Mesothelial cell of epicardium (in vitro differentiated cells): ENCODE data around the gene PREB. TPM values are rescaled to one million over a fixed set of nuclear protein-coding genes. Genes with fewer than 3 reads are reported as not detected.

Source experiments
- DNase-seq, 2 experiments: peaks; one replicate each; pipeline ENCODE4 v3.0.0; 2021; ENCODE audit warnings: low spot score in 2 of 2; ENCODE audit not compliant: unreplicated experiment in 2 of 2
- H3K27ac Mint-ChIP-seq: 2 replicates; pipeline ENCODE4 v1.8.0; 2021; ENCODE audit warnings: mixed read lengths
- H3K27me3 Mint-ChIP-seq: 2 replicates; pipeline ENCODE4 v1.8.0; 2021; ENCODE audit warnings: low read depth, mixed read lengths
- H3K36me3 Mint-ChIP-seq: 2 replicates; pipeline ENCODE4 v1.8.0; 2021; ENCODE audit warnings: mixed read lengths
- H3K4me1 Mint-ChIP-seq: 2 replicates; pipeline ENCODE4 v1.8.0; 2021; ENCODE audit warnings: mixed read lengths
- H3K4me3 Mint-ChIP-seq: 2 replicates; pipeline ENCODE4 v1.8.0; 2021; ENCODE audit warnings: mild to moderate bottlenecking, moderate library complexity, mixed read lengths
- H3K9me3 Mint-ChIP-seq: 2 replicates; pipeline ENCODE4 v1.8.0; 2021; ENCODE audit warnings: mixed read lengths
- CTCF ChIP-seq: fragments of 200-600 bp; sonication (generic); IDR thresholded peaks from one replicate; pipeline ENCODE4 v1.5.0; 2021; ENCODE audit warnings: antibody characterized with exemption; ENCODE audit not compliant: unreplicated experiment
- total RNA-seq: library from RNA; stranded (reverse); gene quantifications from 3 replicates; pipeline ENCODE4 v1.2.1, GENCODE V29; 2021

The PREB gene
- total RNA-seq, 1 donor from 2014 or later, result 41.6 TPM

GRCh38 chr2:27081984-27082772, 52.3 kb downstream of the PREB start:
- no peaks in the 10 kb centered on the region for H3K9me3 Mint-ChIP-seq
- no peak for DNase-seq
- peaks cover 7% of the 10 kb centered on the region for H3K27me3 Mint-ChIP-seq
- no peak for TF ChIP-seq CTCF
- no peaks in the 10 kb centered on the region for H3K36me3 Mint-ChIP-seq
- H3K4me3 Mint-ChIP-seq, result no peak overlapping the region
- no peak overlapping the region for H3K27ac Mint-ChIP-seq
- peaks cover 42% of the 10 kb centered on the region for H3K4me1 Mint-ChIP-seq

Other genes starting within 250 kb of the PREB start
- 14.8 to 17.1 TPM (median 16.0 TPM) in 3 replicates for gene MAPRE3, start 164.0 kb downstream of the PREB start, total RNA-seq
- 86.8 to 88.8 TPM (median 88.6 TPM) in 3 replicates for gene TMEM214, start 101.7 kb downstream of the PREB start, total RNA-seq
- 40.5 to 45.0 TPM (median 43.2 TPM) in 3 replicates for gene AGBL5, start 83.0 kb downstream of the PREB start, total RNA-seq
- gene OST4, start 63.0 kb downstream of the PREB start, total RNA-seq, result 254 to 263 TPM (median 257 TPM) in 3 replicates
- 170 to 179 TPM (median 172 TPM) in 3 replicates for gene EMILIN1, start 56.0 kb downstream of the PREB start, total RNA-seq
- gene KHK, start 47.9 kb downstream of the PREB start, total RNA-seq, result 3.3 to 4.1 TPM (median 3.6 TPM) in 3 replicates
- 1.5 to 3.0 TPM (median 1.8 TPM) in 3 replicates for gene CGREF1, start 15.5 kb downstream of the PREB start, total RNA-seq
- 0.95 to 1.5 TPM (median 0.99 TPM) in 3 replicates for gene ABHD1, start 10.8 kb downstream of the PREB start, total RNA-seq
- not detected in 3 replicates for gene PRR30, start 4.8 kb upstream of the PREB start, total RNA-seq
- gene TCF23, start 14.4 kb upstream of the PREB start, total RNA-seq, result 0.04 TPM in 1 of 3 replicates, not detected in the others
- gene ATRAID, start 77.4 kb upstream of the PREB start, total RNA-seq, result 106 to 112 TPM (median 108 TPM) in 3 replicates
- 67.9 to 73.2 TPM (median 70.4 TPM) in 3 replicates for gene SLC5A6, start 77.6 kb upstream of the PREB start, total RNA-seq
- 74.4 to 82.5 TPM (median 80.5 TPM) in 3 replicates for gene CAD, start 82.7 kb upstream of the PREB start, total RNA-seq
- 2.3 to 3.4 TPM (median 3.1 TPM) in 3 replicates for gene SLC30A3, start 128.4 kb upstream of the PREB start, total RNA-seq
- gene DNAJC5G, start 140.8 kb upstream of the PREB start, total RNA-seq, result 0.18 to 0.27 TPM in 2 of 3 replicates, not detected in the other
- gene TRIM54, start 147.8 kb upstream of the PREB start, total RNA-seq, result 0.18 to 0.47 TPM (median 0.18 TPM) in 3 replicates
- 3.1 to 5.1 TPM (median 4.4 TPM) in 3 replicates for gene UCN, start 173.8 kb upstream of the PREB start, total RNA-seq
- gene MPV17, start 188.5 kb upstream of the PREB start, total RNA-seq, result 65.8 to 70.0 TPM (median 68.3 TPM) in 3 replicates
- gene GTF3C2, start 222.1 kb upstream of the PREB start, total RNA-seq, result 87.5 to 90.1 TPM (median 89.3 TPM) in 3 replicates
- 42.2 to 49.0 TPM (median 47.1 TPM) in 3 replicates for gene EIF2B4, start 235.7 kb upstream of the PREB start, total RNA-seq
- gene SNX17, start 236.0 kb upstream of the PREB start, total RNA-seq, result 83.0 to 88.4 TPM (median 88.2 TPM) in 3 replicates
- gene ZNF513, start 246.1 kb upstream of the PREB start, total RNA-seq, result 25.0 to 25.7 TPM (median 25.1 TPM) in 3 replicates